Upper lobe of right lung (tissue), 1 donor: Measurements from ENCODE around the gene TM9SF3. TPM values are rescaled to one million over a fixed set of nuclear protein-coding genes. Genes with fewer than 3 reads are reported as not detected.

Source experiments
- ATAC-seq: fragments of 200-7000 bp; cut with Tn5 transposase; one replicate; pipeline ENCODE4 v1.9.1; 2020; ENCODE audit warnings: mild to moderate bottlenecking, moderate library complexity
- DNase-seq: peaks from one replicate; pipeline ENCODE4 v3.0.0-alpha.2; 2020
- H3K27ac ChIP-seq: fragments of 200-600 bp; one replicate; pipeline ENCODE4 v1.8.0; 2022
- H3K27me3 ChIP-seq: fragments of 200-600 bp; one replicate; pipeline ENCODE4 v1.8.0; 2022; ENCODE audit warnings: mild to moderate bottlenecking
- H3K36me3 ChIP-seq: fragments of 200-600 bp; one replicate; pipeline ENCODE4 v1.8.0; 2022
- H3K4me1 ChIP-seq: fragments of 200-600 bp; one replicate; pipeline ENCODE4 v1.8.0; 2022
- H3K4me3 ChIP-seq: fragments of 200-600 bp; one replicate; pipeline ENCODE4 v1.8.0; 2022; ENCODE audit warnings: mild to moderate bottlenecking
- H3K9me3 ChIP-seq: fragments of 200-600 bp; one replicate; pipeline ENCODE4 v1.8.0; 2022
- CTCF ChIP-seq: fragments of 200-600 bp; IDR thresholded peaks from one replicate; pipeline ENCODE4 v1.8.0; 2022; ENCODE audit warnings: antibody characterized with exemption
- intact Hi-C: fragments of 100-400 bp; cut with DNase I; formaldehyde crosslinking; loops from one replicate; pipeline ENCODE4 v1.11.0; 2022
- total RNA-seq: library from RNA; stranded (reverse); fragmentation: NEBNext Ultra II Directional; extraction: Animal tissue kit (Norgen Biotek cat#: 25700); gene quantifications from one replicate; pipeline ENCODE4 v1.2.1, GENCODE V29; 2021
- donor health status: DM: no; HTN: yes; CAD: no; lungs with severe emphysema.

TM9SF3 gene
- total RNA-seq, 1 donor from 2014 or later, result 123 TPM

DNA sequence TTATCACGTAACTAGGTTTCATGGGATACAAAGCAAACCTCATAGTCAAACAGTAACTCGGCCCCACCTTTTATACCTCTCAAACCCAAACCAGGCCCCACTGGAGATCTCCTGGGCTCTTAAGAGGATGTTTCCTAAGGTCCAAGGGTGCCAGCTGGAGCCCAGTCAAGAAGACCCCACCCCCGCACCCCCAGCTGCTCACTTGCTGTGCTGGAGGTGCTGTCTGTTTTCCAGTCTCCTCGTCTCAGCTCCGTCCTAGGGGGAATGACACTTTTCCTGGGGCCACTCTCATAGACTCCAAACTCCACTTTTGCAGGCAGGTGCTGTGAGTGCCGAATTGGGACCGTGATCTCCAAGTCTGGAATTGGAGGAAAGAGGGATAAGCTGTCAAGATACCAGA is 22.7 kb upstream of the TM9SF3 start:
- H3K27ac ChIP-seq, result no peak overlapping the region

GRCh38 chr10:96608805-96609204 is 22.0 kb upstream of the TM9SF3 start:
- no peak for DNase-seq
- intact Hi-C loops, result no loop called here
- no peaks in the 10 kb centered on the region for H3K27me3 ChIP-seq
- no peak for ATAC-seq
- no peaks in the 10 kb centered on the region for H3K36me3 ChIP-seq
- no peaks in the 10 kb centered on the region for H3K4me1 ChIP-seq
- no peaks in the 10 kb centered on the region for H3K9me3 ChIP-seq
- no peak overlapping the region for H3K4me3 ChIP-seq
- no peak overlapping the region for H3K27ac ChIP-seq
- TF ChIP-seq CTCF, result no peak

More for the DNA sequence above, 22.7 kb upstream of the TM9SF3 start:
- TF ChIP-seq CTCF, result no peak
- ATAC-seq (no peak), DNase-seq (no peak)
- Histone ChIP-seq H3K4me3 (no peak overlapping the region), H3K27me3 (no peaks in the 10 kb centered on the region), H3K9me3 (no peaks in the 10 kb centered on the region), H3K4me1 (no peaks in the 10 kb centered on the region), H3K36me3 (no peaks in the 10 kb centered on the region)
- intact Hi-C loops, result no loop called here

GRCh38 chr10:96608262-96608661 is 21.4 kb upstream of the TM9SF3 start:
- no peak overlapping the region for H3K4me3 ChIP-seq
- no peaks in the 10 kb centered on the region for H3K9me3 ChIP-seq
- H3K4me1 ChIP-seq, result no peaks in the 10 kb centered on the region
- TF ChIP-seq CTCF, result no peak
- no peak for DNase-seq
- no peaks in the 10 kb centered on the region for H3K36me3 ChIP-seq
- ATAC-seq, result no peak
- intact Hi-C loops, result no loop called here
- H3K27me3 ChIP-seq, result no peaks in the 10 kb centered on the region
- no peak overlapping the region for H3K27ac ChIP-seq

DNA sequence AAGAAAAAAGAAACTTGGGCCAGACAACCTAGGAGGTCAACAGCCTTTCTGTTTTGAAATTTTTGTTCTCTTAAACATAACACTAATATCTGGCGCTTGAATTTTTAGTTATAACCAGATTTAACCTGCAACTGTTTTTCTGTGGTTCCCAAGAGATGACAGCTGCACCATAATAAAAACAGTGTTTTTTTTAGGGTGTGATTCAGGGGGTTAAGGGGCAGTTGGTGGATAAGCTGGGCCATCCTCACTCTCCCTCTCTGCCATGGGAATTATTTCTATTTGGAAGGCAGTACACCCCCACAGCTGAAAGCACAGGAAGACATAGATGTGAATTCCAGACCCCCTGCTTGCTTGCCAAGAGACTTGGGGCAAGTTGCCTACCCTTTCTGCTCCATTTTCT is 20.1 kb upstream of the TM9SF3 start:
- Histone ChIP-seq H3K9me3 (no peaks in the 10 kb centered on the region), H3K36me3 (no peaks in the 10 kb centered on the region), H3K27me3 (no peaks in the 10 kb centered on the region), H3K4me3 (no peak overlapping the region), H3K4me1 (no peaks in the 10 kb centered on the region), H3K27ac (no peak overlapping the region)
- no peak for TF ChIP-seq CTCF
- no peak for ATAC-seq
- no peak for DNase-seq
- intact Hi-C loops, result no loop called here

DNA sequence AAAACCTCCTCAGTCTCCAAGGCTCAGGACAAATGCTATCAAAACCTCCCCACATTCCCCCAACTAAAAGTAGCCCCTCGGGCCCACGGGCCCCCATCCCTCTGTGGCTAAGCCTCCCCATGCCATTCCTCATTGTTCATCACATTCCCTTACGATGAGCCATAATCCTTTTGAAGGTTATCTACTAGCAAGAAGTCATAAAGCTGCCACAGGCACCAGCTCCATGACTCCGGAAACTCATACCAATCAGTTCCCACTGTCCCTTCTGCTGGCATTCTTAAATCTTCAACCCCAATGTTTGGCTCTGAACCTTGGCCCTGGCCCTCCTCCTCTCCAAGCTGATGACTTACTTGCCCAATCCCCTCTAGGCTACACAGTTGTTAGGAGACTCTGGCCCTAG is 19.4 kb upstream of the TM9SF3 start:
- no peaks in the 10 kb centered on the region for H3K9me3 ChIP-seq
- intact Hi-C loops, result no loop called here
- no peaks in the 10 kb centered on the region for H3K4me1 ChIP-seq
- H3K27ac ChIP-seq, result no peak overlapping the region
- no peaks in the 10 kb centered on the region for H3K36me3 ChIP-seq
- no peak for ATAC-seq
- H3K4me3 ChIP-seq, result no peak overlapping the region
- no peak for TF ChIP-seq CTCF
- no peaks in the 10 kb centered on the region for H3K27me3 ChIP-seq
- DNase-seq, result no peak

DNA sequence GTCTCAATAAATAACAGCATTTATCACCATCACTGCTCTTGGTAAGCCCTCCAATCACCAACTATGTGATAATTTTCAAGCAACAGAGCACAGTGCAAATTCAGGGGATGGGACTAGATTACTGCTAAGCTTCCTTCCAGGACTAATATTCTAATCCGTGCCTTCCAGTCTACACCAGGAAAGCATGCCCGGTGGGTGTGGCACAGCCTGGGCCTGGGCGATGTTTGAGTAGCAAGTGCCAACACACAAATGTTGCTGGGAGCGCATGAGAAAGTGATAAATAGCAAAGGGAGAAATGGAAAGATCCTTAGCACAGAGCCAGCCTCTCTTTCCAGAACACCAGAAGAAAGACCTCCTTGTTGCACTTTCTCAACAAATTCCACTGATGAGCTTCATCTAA is 13.5 kb upstream of the TM9SF3 start:
- ATAC-seq (no peak), DNase-seq (no peak)
- H3K27ac ChIP-seq, result no peak overlapping the region
- no peaks in the 10 kb centered on the region for H3K27me3 ChIP-seq
- H3K9me3 ChIP-seq, result no peaks in the 10 kb centered on the region
- no peaks in the 10 kb centered on the region for H3K4me1 ChIP-seq
- H3K4me3 ChIP-seq, result no peak overlapping the region
- intact Hi-C loops, result no loop called here
- TF ChIP-seq CTCF, result no peak
- peaks cover 6% of the 10 kb centered on the region for H3K36me3 ChIP-seq
